NCI-H510A (cell line): Measurements from ENCODE around the gene EFTUD2.

Experiments
- DNase-seq: peaks from one replicate; lab custom pipeline; 2025; lab: John Stamatoyannopoulos, UW

The EFTUD2 gene

GRCh38 chr17:44925731-44926697 is 26.8 kb upstream of the EFTUD2 start:
- DNase-seq = no peak

DNA sequence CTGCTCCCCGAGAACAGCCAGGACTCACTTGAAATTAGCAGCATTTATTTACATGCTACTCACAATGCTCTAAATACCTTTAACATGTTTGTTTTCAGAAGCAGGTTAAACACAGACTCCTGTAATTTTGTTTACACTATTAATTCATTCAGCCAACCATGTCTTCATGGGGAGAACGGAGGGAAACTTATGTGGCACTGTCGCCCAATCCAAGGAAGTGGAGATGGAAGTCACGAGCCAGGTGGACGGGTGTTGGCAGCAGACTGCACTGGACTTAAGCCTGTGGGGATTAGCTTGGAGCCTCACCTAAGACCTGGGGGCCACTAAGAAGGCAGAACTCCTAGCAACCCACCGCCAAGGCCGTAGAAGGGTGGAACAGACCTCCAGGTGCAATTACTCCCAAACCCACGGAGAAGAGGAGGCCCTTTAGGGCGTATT is 24.9 kb upstream of the EFTUD2 start:
- DNase-seq = no peak

GRCh38 chr17:44922746-44923470 is 23.7 kb upstream of the EFTUD2 start:
- DNase-seq = no peak

DNA sequence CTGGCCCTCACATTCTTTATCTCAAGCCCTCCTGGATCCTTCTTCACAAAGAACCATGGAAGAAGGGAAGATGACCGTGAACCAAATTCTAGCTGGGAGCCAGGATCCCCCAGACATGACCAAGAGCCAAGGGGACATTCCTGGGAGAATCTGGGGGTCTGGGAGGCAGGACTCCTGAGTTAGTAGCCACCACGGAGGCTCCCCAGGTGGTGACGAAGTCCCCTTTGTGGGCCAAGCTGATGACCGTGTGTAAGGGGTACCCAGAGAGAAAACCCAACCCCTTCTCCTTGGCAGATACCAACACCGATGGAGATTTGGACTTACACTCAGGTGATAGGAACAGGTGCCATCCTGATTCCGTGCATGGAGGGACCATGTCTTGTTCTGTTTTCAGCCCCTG is 22.9 kb upstream of the EFTUD2 start:
- DNase-seq = no peak

- no peak for DNase-seq
These were observed 22.1 kb upstream of the EFTUD2 start for GRCh38 chr17:44921122-44921882.

GRCh38 chr17:44920565-44920940 is 21.3 kb upstream of the EFTUD2 start:
- DNase-seq = no peak

DNA sequence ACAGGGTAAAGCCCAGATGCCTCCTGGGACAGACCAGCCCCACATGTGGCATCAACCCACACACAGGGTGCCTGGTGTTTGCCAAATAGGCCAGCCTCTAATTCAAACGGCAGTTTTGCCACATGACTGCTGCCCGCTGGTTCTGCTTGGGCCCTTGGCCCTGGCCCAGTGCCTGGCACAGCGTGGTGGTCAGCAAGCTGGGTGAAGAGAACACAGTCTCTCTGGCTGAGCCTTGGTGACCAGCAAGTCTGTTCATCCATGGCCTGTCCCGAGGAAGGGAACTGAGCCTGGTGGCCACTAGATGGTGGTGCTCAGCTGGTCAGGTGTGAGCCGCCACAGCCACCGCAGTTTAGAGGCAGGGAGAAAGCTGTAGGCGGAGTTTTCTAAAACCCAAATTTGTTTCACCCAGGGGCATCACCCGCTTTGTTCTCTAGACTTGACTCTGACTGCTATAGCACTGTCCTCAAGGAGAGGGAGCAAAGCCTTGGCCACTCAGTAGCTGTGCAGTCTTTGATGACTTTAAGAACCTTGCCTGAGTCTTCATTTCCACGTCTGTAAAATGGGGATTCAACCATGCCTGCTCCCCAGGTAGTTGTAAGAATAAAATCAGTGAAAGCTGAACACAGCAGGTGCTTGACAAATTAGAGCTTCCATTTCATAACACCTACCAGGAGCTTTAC is 20.8 kb upstream of the EFTUD2 start:
- peak; percentile 51 for DNase-seq

- no peak for DNase-seq
These were observed 20.2 kb upstream of the EFTUD2 start for GRCh38 chr17:44919411-44919810.

- no peak for DNase-seq
These were observed 18.8 kb upstream of the EFTUD2 start for GRCh38 chr17:44918006-44918405.

GRCh38 chr17:44917456-44917855 is 18.2 kb upstream of the EFTUD2 start:
- no peak for DNase-seq

DNA sequence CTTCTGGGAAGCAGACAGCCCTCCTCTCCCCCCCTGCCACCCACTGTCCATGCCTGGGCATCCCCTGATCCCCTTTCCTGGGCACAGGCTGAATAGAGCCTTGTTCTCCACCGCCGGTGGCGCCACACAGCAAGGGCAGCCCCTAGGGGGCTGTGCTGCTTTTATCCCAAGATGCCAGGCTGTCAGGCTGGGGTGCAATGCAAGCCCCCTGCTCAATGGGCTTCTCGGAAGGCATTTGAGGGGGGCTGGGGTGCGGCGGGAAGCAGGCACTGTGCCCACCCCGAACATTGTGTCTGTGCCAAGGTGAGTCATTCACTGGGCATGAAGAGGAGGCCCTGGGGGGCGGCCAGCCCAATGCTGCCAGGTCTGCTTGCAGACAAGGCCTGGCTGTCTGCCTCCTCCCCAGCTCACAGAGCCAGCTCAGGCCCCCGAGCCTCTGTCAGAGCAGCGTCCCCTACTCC is 17.6 kb upstream of the EFTUD2 start:
- DNase-seq = no peak

GRCh38 chr17:44915862-44916780 is 16.9 kb upstream of the EFTUD2 start:
- no peak for DNase-seq

GRCh38 chr17:44915321-44915726 is 16.1 kb upstream of the EFTUD2 start, which contains the start of gene GFAP:
Gene GFAP, minus strand, starts transcription at chr17:44915500. Its CDS starts 14 bp downstream, at chr17:44915486.
- no peak for DNase-seq

- DNase-seq = no peak
These were observed 15.5 kb upstream of the EFTUD2 start for GRCh38 chr17:44914698-44915271.

DNA sequence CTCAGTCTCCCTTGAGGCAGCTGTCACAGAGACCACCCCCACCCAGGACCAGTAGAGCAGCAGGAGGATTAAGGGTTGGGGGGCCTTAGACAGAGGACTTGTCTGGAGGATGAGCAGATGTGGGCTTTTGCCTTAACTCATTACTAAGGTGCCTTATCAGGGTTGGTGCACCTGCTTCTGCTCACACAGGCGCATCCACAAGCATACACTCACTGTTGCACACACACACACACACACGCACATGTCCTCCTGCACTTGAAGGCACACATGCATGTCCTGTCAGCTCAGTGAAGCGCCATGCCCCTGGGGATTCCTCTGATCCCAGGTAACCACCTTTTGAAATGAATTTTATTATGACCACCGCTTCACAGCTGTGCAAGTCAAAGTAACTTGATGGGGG is 14.9 kb upstream of the EFTUD2 start:
- no peak for DNase-seq

DNA sequence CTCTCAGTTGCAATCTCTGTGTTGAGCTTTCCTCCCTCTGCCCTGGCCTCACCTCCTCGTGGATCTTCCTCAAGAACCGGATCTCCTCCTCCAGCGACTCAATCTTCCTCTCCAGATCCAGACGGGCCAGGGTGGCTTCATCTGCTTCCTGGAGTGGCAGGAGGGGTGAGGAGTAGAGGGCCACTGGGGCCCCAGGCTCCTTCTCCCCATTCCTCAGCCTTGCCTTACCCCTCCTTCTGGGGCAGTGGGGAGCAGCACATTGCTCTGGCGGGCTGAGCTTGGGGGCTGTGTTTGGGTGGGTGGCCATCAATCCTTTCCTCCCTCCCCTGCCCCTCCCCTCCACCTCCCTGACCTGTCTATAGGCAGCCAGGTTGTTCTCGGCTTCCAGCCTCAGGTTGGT is 14.4 kb upstream of the EFTUD2 start:
- no peak for DNase-seq

DNA sequence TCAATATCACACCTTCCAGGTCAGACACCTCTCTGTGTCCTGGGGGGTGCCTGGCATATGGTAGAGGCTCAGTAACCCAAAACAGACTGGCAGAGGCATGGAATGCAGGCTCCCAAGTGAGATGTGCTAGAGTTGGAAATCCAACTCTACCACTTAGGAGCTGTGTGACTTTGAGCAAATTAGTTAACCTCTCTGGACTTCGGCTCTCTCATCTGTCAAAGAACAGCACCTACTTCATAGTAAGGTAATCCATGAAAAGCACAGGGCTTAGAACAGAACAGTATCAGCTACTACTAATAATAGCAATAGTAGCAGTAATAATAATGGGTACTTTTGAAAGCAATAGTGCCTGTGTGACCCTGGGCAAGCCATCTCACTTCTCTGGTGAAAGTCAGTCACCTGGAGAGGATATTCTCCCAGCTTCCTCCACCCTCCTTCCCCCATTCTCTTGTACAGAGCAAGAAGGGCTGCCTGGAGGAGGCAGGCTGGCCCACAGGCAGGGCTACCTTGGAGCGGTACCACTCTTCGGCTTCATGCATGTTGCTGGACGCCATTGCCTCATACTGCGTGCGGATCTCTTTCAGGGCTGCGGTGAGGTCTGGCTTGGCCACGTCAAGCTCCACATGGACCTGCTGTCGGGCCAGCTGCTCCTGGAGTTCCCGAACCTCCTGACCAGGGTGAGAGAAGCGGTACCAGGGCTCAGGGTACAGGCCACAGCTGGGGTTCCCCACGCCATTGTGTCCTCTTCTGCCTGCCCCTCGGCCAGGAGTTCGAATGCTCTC is 13.7 kb upstream of the EFTUD2 start:
- no peak for DNase-seq

DNA sequence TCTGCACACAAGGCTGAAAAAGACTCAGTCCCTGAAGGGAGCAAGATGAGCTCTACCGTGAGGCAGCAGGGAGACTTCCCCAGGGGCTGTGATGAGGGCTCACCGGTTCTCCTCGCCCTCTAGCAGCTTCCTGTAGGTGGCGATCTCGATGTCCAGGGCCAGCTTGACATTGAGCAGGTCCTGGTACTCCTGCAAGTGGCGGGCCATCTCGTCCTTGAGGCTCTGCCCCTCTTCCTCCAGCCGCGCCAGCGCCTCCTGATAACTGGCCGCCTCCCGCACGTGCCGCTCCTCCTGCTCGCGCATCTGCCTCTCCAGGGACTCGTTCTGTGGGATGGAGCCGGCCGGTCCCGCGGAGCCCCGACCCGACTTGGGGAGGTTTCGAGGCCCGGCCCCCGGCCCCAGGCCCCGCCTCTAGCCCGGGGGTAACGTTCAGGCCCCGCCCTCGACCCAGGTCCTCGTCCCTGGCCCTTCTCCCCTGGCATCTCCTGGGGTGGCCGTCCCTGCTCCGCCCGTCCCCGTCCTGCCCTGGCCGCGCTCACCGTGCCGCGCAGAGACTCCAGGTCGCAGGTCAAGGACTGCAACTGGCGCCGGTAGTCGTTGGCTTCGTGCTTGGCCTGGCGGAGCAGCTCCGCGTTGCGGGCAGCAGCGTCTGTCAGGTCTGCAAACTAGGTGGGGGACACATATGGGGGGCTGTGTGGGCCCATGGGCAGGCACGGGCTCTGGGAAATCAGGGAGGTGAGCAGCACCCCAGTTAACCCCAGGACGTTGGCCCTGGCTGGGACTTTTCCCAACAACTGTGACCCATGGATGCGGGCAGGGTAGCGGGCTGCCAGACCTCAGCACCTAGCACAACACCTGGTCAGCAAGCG is 12.1 kb upstream of the EFTUD2 start:
- no peak for DNase-seq
